Neuron (in vitro differentiated cells): ENCODE data around the gene PLA2G4A.

Experiments
- H2AFZ ChIP-seq: one replicate; pipeline ENCODE4 v1.6.1; 2013; ENCODE audit warnings: low read depth, mild to moderate bottlenecking, inconsistent platforms, low read length, moderate library complexity
- H3K27me3 ChIP-seq: one replicate; pipeline ENCODE4 v1.6.1; 2013; ENCODE audit warnings: low read length; ENCODE audit not compliant: insufficient read depth
- H3K36me3 ChIP-seq: one replicate; pipeline ENCODE4 v1.6.1; 2013; ENCODE audit warnings: low read length; ENCODE audit not compliant: insufficient read depth
- H3K4me1 ChIP-seq: one replicate; pipeline ENCODE4 v1.6.1; 2013; ENCODE audit warnings: low read length; ENCODE audit not compliant: insufficient read depth
- H3K4me3 ChIP-seq: 2 replicates; pipeline ENCODE4 v1.5.1; 2013; ENCODE audit warnings: mild to moderate bottlenecking, low read length, moderate library complexity
- H3K9me3 ChIP-seq: one replicate; pipeline ENCODE4 v1.6.1; 2013; ENCODE audit warnings: low read length

Gene PLA2G4A

GRCh38 chr1:186828611-186829454 lies at the start of gene PLA2G4A:
TSS of gene PLA2G4A (plus strand) at chr1:186828949. CDS start at chr1:186854355, 25,406 bp downstream.
- no peaks in the 10 kb centered on the region for H3K9me3 ChIP-seq
- H3K27me3 ChIP-seq = no peaks in the 10 kb centered on the region
- no peaks in the 10 kb centered on the region for H3K36me3 ChIP-seq
- peak within 1 kb of the TSS; percentile 62 for H2AFZ ChIP-seq
- peak within 1 kb of the TSS; percentile 37 for H3K4me3 ChIP-seq
- peaks cover 7% of the 10 kb centered on the region for H3K4me1 ChIP-seq

GRCh38 chr1:186780076-186780475 lies 48.7 kb upstream of the PLA2G4A start:
- no peaks in the 10 kb centered on the region for H3K9me3 ChIP-seq
- no peak overlapping the region for H2AFZ ChIP-seq
- H3K4me1 ChIP-seq = no peaks in the 10 kb centered on the region
- no peaks in the 10 kb centered on the region for H3K36me3 ChIP-seq
- no peak overlapping the region for H3K4me3 ChIP-seq
- H3K27me3 ChIP-seq = no peaks in the 10 kb centered on the region

- H3K4me1 ChIP-seq = no peaks in the 10 kb centered on the region
- no peaks in the 10 kb centered on the region for H3K27me3 ChIP-seq
- H2AFZ ChIP-seq = no peak overlapping the region
- H3K9me3 ChIP-seq = no peaks in the 10 kb centered on the region
- H3K4me3 ChIP-seq = no peak overlapping the region
- H3K36me3 ChIP-seq = no peaks in the 10 kb centered on the region
Measured at GRCh38 chr1:186781730-186782129, 47.0 kb upstream of the PLA2G4A start.

GRCh38 chr1:186782791-186783190 lies 46.0 kb upstream of the PLA2G4A start:
- no peak overlapping the region for H3K4me3 ChIP-seq
- H3K9me3 ChIP-seq = no peaks in the 10 kb centered on the region
- no peaks in the 10 kb centered on the region for H3K36me3 ChIP-seq
- H2AFZ ChIP-seq = no peak overlapping the region
- no peaks in the 10 kb centered on the region for H3K27me3 ChIP-seq
- no peaks in the 10 kb centered on the region for H3K4me1 ChIP-seq

- Histone ChIP-seq H3K4me1 (no peaks in the 10 kb centered on the region), H2AFZ (no peak overlapping the region), H3K9me3 (no peaks in the 10 kb centered on the region), H3K36me3 (no peaks in the 10 kb centered on the region), H3K4me3 (no peak overlapping the region), H3K27me3 (no peaks in the 10 kb centered on the region)
Measured at GRCh38 chr1:186783193-186783592, 45.6 kb upstream of the PLA2G4A start.

GRCh38 chr1:186785503-186785902 lies 43.2 kb upstream of the PLA2G4A start:
- no peaks in the 10 kb centered on the region for H3K9me3 ChIP-seq
- no peaks in the 10 kb centered on the region for H3K36me3 ChIP-seq
- H3K27me3 ChIP-seq = no peaks in the 10 kb centered on the region
- no peak overlapping the region for H3K4me3 ChIP-seq
- no peaks in the 10 kb centered on the region for H3K4me1 ChIP-seq
- no peak overlapping the region for H2AFZ ChIP-seq

- Histone ChIP-seq H3K9me3 (no peaks in the 10 kb centered on the region), H2AFZ (no peak overlapping the region), H3K36me3 (no peaks in the 10 kb centered on the region), H3K27me3 (no peaks in the 10 kb centered on the region), H3K4me3 (no peak overlapping the region), H3K4me1 (no peaks in the 10 kb centered on the region)
Measured at GRCh38 chr1:186790101-186790500, 38.6 kb upstream of the PLA2G4A start.

GRCh38 chr1:186792870-186793581 lies 35.7 kb upstream of the PLA2G4A start:
- H3K36me3 ChIP-seq = no peaks in the 10 kb centered on the region
- H2AFZ ChIP-seq = no peak overlapping the region
- H3K4me3 ChIP-seq = no peak overlapping the region
- H3K9me3 ChIP-seq = no peaks in the 10 kb centered on the region
- H3K4me1 ChIP-seq = no peaks in the 10 kb centered on the region
- H3K27me3 ChIP-seq = no peaks in the 10 kb centered on the region

GRCh38 chr1:186793582-186793927 lies 35.2 kb upstream of the PLA2G4A start:
- H3K4me3 ChIP-seq = no peak overlapping the region
- H3K27me3 ChIP-seq = no peaks in the 10 kb centered on the region
- H3K36me3 ChIP-seq = no peaks in the 10 kb centered on the region
- no peaks in the 10 kb centered on the region for H3K9me3 ChIP-seq
- H2AFZ ChIP-seq = no peak overlapping the region
- H3K4me1 ChIP-seq = no peaks in the 10 kb centered on the region

GRCh38 chr1:186798960-186799688 lies 29.6 kb upstream of the PLA2G4A start:
- Histone ChIP-seq H3K4me1 (no peaks in the 10 kb centered on the region), H3K36me3 (no peaks in the 10 kb centered on the region), H2AFZ (no peak overlapping the region), H3K4me3 (no peak overlapping the region), H3K27me3 (no peaks in the 10 kb centered on the region), H3K9me3 (no peaks in the 10 kb centered on the region)

GRCh38 chr1:186799689-186800054 lies 29.1 kb upstream of the PLA2G4A start:
- no peaks in the 10 kb centered on the region for H3K27me3 ChIP-seq
- no peak overlapping the region for H2AFZ ChIP-seq
- H3K36me3 ChIP-seq = no peaks in the 10 kb centered on the region
- H3K9me3 ChIP-seq = no peaks in the 10 kb centered on the region
- H3K4me1 ChIP-seq = no peaks in the 10 kb centered on the region
- H3K4me3 ChIP-seq = no peak overlapping the region

GRCh38 chr1:186802388-186802787 lies 26.4 kb upstream of the PLA2G4A start:
- Histone ChIP-seq H3K36me3 (no peaks in the 10 kb centered on the region), H3K4me1 (no peaks in the 10 kb centered on the region), H3K9me3 (no peaks in the 10 kb centered on the region), H2AFZ (no peak overlapping the region), H3K27me3 (no peaks in the 10 kb centered on the region), H3K4me3 (no peak overlapping the region)

- Histone ChIP-seq H3K9me3 (no peaks in the 10 kb centered on the region), H3K4me3 (no peak overlapping the region), H2AFZ (no peak overlapping the region), H3K27me3 (no peaks in the 10 kb centered on the region), H3K36me3 (no peaks in the 10 kb centered on the region), H3K4me1 (no peaks in the 10 kb centered on the region)
Measured at GRCh38 chr1:186804679-186805078, 24.1 kb upstream of the PLA2G4A start.
